ENCODE data around the gene CCDC24. TPM values are rescaled to one million over a fixed set of nuclear protein-coding genes. Genes with fewer than 3 reads are reported as not detected.

Gene CCDC24
- 1 to 10 TPM in 2 of 3 donors, not detected in 1; 1.4 to 4.1 TPM for polyA plus RNA-seq

- peak; percentile 79 to 81 (median 79) for DNase-seq
- H3K27me3 Mint-ChIP-seq (ENCODE audit: low read depth in 3 of 3): peaks cover 0 to 7% (median 0%) of the 10 kb centered on the region in 3 donors
- peaks cover 0 to 12% of the 10 kb centered on the region in 2 donors for H3K4me1 Mint-ChIP-seq
- peak within 1 kb of the TSS; percentile 90 to 97 (median 96) for H3K4me3 Mint-ChIP-seq
- peak within 1 kb of the TSS; percentile 62 to 93 (median 88) for H3K27ac Mint-ChIP-seq
- no peaks in the 10 kb centered on the region for H3K9me3 Mint-ChIP-seq
- no peaks in the 10 kb centered on the region for H3K36me3 Mint-ChIP-seq
Observed at GRCh38 chr1:43991476-43992231, at the start of gene CCDC24. CCDC24 (plus strand) TSS chr1:43991599; CDS start chr1:43991879, 280 bp downstream.

GRCh38 chr1:43942411-43942810 is 49.0 kb upstream of the CCDC24 start:
- Mint-ChIP-seq H3K27me3 (ENCODE audit: low read depth in 3 of 3) (peaks cover 0 to 2% (median 0%) of the 10 kb centered on the region in 3 donors), H3K9me3 (no peaks in the 10 kb centered on the region), H3K27ac (no peak overlapping the region), H3K4me3 (no peak overlapping the region), H3K4me1 (peaks cover 17 to 19% of the 10 kb centered on the region in 2 donors), H3K36me3 (peaks cover 5 to 19% (median 8%) of the 10 kb centered on the region in 3 donors)
- no peak for DNase-seq

GRCh38 chr1:43944860-43945259 is 46.5 kb upstream of the CCDC24 start:
- H3K27ac Mint-ChIP-seq: peak overlapping the region in 1 of 6 donors; percentile 39
- H3K27me3 Mint-ChIP-seq (ENCODE audit: low read depth in 3 of 3): peaks cover 0 to 1% (median 0%) of the 10 kb centered on the region in 3 donors
- peaks cover 33 to 34% of the 10 kb centered on the region in 2 donors for H3K4me1 Mint-ChIP-seq
- peaks cover 0 to 3% (median under 1%) of the 10 kb centered on the region in 3 donors for H3K36me3 Mint-ChIP-seq
- DNase-seq: no peak
- H3K4me3 Mint-ChIP-seq: peak overlapping the region in 3 of 5 donors; percentile 33 to 41 (median 34)
- no peaks in the 10 kb centered on the region for H3K9me3 Mint-ChIP-seq

GRCh38 chr1:43945674-43946235 is 45.6 kb upstream of the CCDC24 start:
- no peak for DNase-seq
- no peaks in the 10 kb centered on the region for H3K9me3 Mint-ChIP-seq
- H3K36me3 Mint-ChIP-seq: peaks cover 0 to 6% (median 5%) of the 10 kb centered on the region in 3 donors
- H3K27ac Mint-ChIP-seq: peak overlapping the region; percentile 86 to 94 (median 92)
- H3K4me3 Mint-ChIP-seq: peak overlapping the region; percentile 91 to 94 (median 91)
- H3K4me1 Mint-ChIP-seq: peaks cover 34 to 36% of the 10 kb centered on the region in 2 donors
- peaks cover 0 to 1% (median 0%) of the 10 kb centered on the region in 3 donors for H3K27me3 Mint-ChIP-seq (ENCODE audit: low read depth in 3 of 3)

GRCh38 chr1:43946236-43947060 is 45.0 kb upstream of the CCDC24 start, which contains the start of gene IPO13:
IPO13 (plus strand) TSS chr1:43946950; CDS start chr1:43947601, 651 bp downstream.
- Mint-ChIP-seq H3K27ac (peak within 1 kb of the TSS; percentile 86 to 94 (median 92)), H3K4me3 (peak within 1 kb of the TSS; percentile 91 to 94 (median 91)), H3K27me3 (ENCODE audit: low read depth in 3 of 3) (peaks cover 0 to 1% (median 0%) of the 10 kb centered on the region in 3 donors), H3K9me3 (no peaks in the 10 kb centered on the region), H3K4me1 (peaks cover 34 to 36% of the 10 kb centered on the region in 2 donors), H3K36me3 (peaks cover 0 to 7% (median 5%) of the 10 kb centered on the region in 3 donors)
- DNase-seq: peak; percentile 95 to 97 (median 96)

GRCh38 chr1:43947061-43947873 is 44.1 kb upstream of the CCDC24 start:
- no peak for DNase-seq
- H3K27me3 Mint-ChIP-seq (ENCODE audit: low read depth in 3 of 3): peaks cover 0 to 1% (median 0%) of the 10 kb centered on the region in 3 donors
- peak overlapping the region; percentile 91 to 94 (median 91) for H3K4me3 Mint-ChIP-seq
- H3K36me3 Mint-ChIP-seq: peaks cover 0 to 7% (median 5%) of the 10 kb centered on the region in 3 donors
- H3K4me1 Mint-ChIP-seq: peaks cover 34 to 36% of the 10 kb centered on the region in 2 donors
- H3K27ac Mint-ChIP-seq: peak overlapping the region; percentile 86 to 94 (median 92)
- H3K9me3 Mint-ChIP-seq: no peaks in the 10 kb centered on the region

GRCh38 chr1:43947874-43948437 is 43.4 kb upstream of the CCDC24 start:
- Mint-ChIP-seq H3K27ac (peak overlapping the region; percentile 29 to 93 (median 88)), H3K27me3 (ENCODE audit: low read depth in 3 of 3) (peaks cover 0 to 1% (median 0%) of the 10 kb centered on the region in 3 donors), H3K4me3 (peak overlapping the region; percentile 91 to 94 (median 91)), H3K4me1 (peaks cover 34 to 36% of the 10 kb centered on the region in 2 donors), H3K36me3 (peaks cover 0 to 7% (median 5%) of the 10 kb centered on the region in 3 donors), H3K9me3 (no peaks in the 10 kb centered on the region)
- no peak for DNase-seq

GRCh38 chr1:43949678-43950077 is 41.7 kb upstream of the CCDC24 start:
- DNase-seq: no peak
- H3K27ac Mint-ChIP-seq: no peak overlapping the region
- peaks cover 0 to 7% (median 5%) of the 10 kb centered on the region in 3 donors for H3K36me3 Mint-ChIP-seq
- no peaks in the 10 kb centered on the region for H3K9me3 Mint-ChIP-seq
- no peaks in the 10 kb centered on the region for H3K27me3 Mint-ChIP-seq (ENCODE audit: low read depth in 3 of 3)
- H3K4me3 Mint-ChIP-seq: peak overlapping the region in 3 of 5 donors; percentile 7 to 57 (median 33)
- peaks cover 33 to 36% of the 10 kb centered on the region in 2 donors for H3K4me1 Mint-ChIP-seq

GRCh38 chr1:43951021-43951985 is 40.1 kb upstream of the CCDC24 start:
- Mint-ChIP-seq H3K4me3 (no peak overlapping the region), H3K27me3 (ENCODE audit: low read depth in 3 of 3) (no peaks in the 10 kb centered on the region), H3K4me1 (peaks cover 17 to 22% of the 10 kb centered on the region in 2 donors), H3K27ac (no peak overlapping the region), H3K9me3 (no peaks in the 10 kb centered on the region), H3K36me3 (peaks cover 0 to 7% (median 5%) of the 10 kb centered on the region in 3 donors)
- DNase-seq: no peak

GRCh38 chr1:43952731-43953346 is 38.6 kb upstream of the CCDC24 start:
- no peak for DNase-seq
- Mint-ChIP-seq H3K9me3 (no peaks in the 10 kb centered on the region), H3K36me3 (peaks cover 6 to 12% (median 7%) of the 10 kb centered on the region in 3 donors), H3K27me3 (ENCODE audit: low read depth in 3 of 3) (no peaks in the 10 kb centered on the region), H3K4me3 (no peak overlapping the region), H3K4me1 (peaks cover 11 to 14% of the 10 kb centered on the region in 2 donors), H3K27ac (no peak overlapping the region)

GRCh38 chr1:43953361-43953760 is 38.0 kb upstream of the CCDC24 start:
- DNase-seq: no peak
- Mint-ChIP-seq H3K4me1 (peaks cover 6 to 10% of the 10 kb centered on the region in 2 donors), H3K36me3 (peaks cover 11 to 18% (median 12%) of the 10 kb centered on the region in 3 donors), H3K9me3 (no peaks in the 10 kb centered on the region), H3K4me3 (no peak overlapping the region), H3K27ac (no peak overlapping the region), H3K27me3 (ENCODE audit: low read depth in 3 of 3) (no peaks in the 10 kb centered on the region)

Measured in immature natural killer cell (primary cell).